HEK293 (cell line): ENCODE measurements around the gene IRAK2.

ENCODE experiments used
- CTCF ChIA-PET: fragments of 350-600 bp; formaldehyde crosslinking; extraction: SDS; loops from one replicate; lab custom pipeline; 2021; ENCODE audit warnings: antibody characterized with exemption; lab: Yijun Ruan, JAX
- POLR2A ChIA-PET: fragments of 300-600 bp; formaldehyde crosslinking; extraction: SDS; loops from one replicate; lab custom pipeline; 2020; ENCODE audit warnings: antibody characterized with exemption, inconsistent platforms; lab: Yijun Ruan, JAX
- H3K27ac ChIP-seq: fragments of 200-500 bp; sonication (Bioruptor generic); 2 replicates; pipeline ENCODE4 v1.5.1; 2014; ENCODE audit warnings: low read depth, low read length, control low read depth, inconsistent platforms; ENCODE audit errors: extremely low read depth
- H3K36me3 ChIP-seq, 2 experiments: fragments of 200-500 bp in 1 of 2; sonication (Bioruptor generic) in 1 of 2; 1 replicate in 1 of 2; 2 replicates in 1 of 2; pipeline ENCODE4 v1.5.1; 2014 to 2017; ENCODE audit warnings: inconsistent platforms in 2 of 2, low read length in 2 of 2; ENCODE audit not compliant: control insufficient read depth in 2 of 2, insufficient read depth in 1 of 2
- H3K4me1 ChIP-seq: fragments of 200-500 bp; sonication (Bioruptor generic); 2 replicates; pipeline ENCODE4 v1.5.1; 2014; ENCODE audit warnings: mild to moderate bottlenecking, low read length, inconsistent platforms; ENCODE audit not compliant: control insufficient read depth, insufficient read depth
- H3K4me3 ChIP-seq: 2 replicates; pipeline ENCODE4 v1.5.1; 2011; ENCODE audit warnings: low read depth, mild to moderate bottlenecking, control low read depth, low read length, moderate library complexity
- H3K9me3 ChIP-seq: fragments of 200-500 bp; sonication (Bioruptor generic); 2 replicates; pipeline ENCODE4 v1.5.1; 2014; ENCODE audit warnings: low read depth, low read length, inconsistent platforms; ENCODE audit not compliant: control insufficient read depth, insufficient read depth
- CTCF ChIP-seq: fragments of 450-650 bp; formaldehyde crosslinking; IDR thresholded peaks from 2 replicates; pipeline ENCODE4 v1.5.1; 2016; ENCODE audit warnings: missing biosample characterization, missing genetic modification characterization
- SALL2 ChIP-seq: fragments of 450-650 bp; formaldehyde crosslinking; IDR thresholded peaks from 2 replicates; pipeline ENCODE4 v1.5.0; 2017; ENCODE audit warnings: missing biosample characterization, mild to moderate bottlenecking, missing genetic modification characterization, borderline replicate concordance
- ZBTB1 ChIP-seq: fragments of 450-650 bp; formaldehyde crosslinking; IDR thresholded peaks from 2 replicates; pipeline ENCODE4 v1.5.1; 2016; ENCODE audit warnings: missing biosample characterization, missing genetic modification characterization
- ZBTB10 ChIP-seq: fragments of 450-650 bp; formaldehyde crosslinking; IDR thresholded peaks from 2 replicates; pipeline ENCODE4 v1.5.1; 2016; ENCODE audit warnings: missing biosample characterization, missing genetic modification characterization
- ZBTB44 ChIP-seq: fragments of 450-650 bp; IDR thresholded peaks from 2 replicates; pipeline ENCODE4 v1.5.1; 2018; ENCODE audit warnings: missing biosample characterization, mild to moderate bottlenecking, missing genetic modification characterization
- ZFP41 ChIP-seq: fragments of 450-650 bp; formaldehyde crosslinking; IDR thresholded peaks from 2 replicates; pipeline ENCODE4 v1.5.1; 2016; ENCODE audit warnings: missing biosample characterization, missing genetic modification characterization, borderline replicate concordance
- ZNF112 ChIP-seq: fragments of 450-650 bp; formaldehyde crosslinking; IDR thresholded peaks from 2 replicates; pipeline ENCODE4 v1.5.0; 2017; ENCODE audit warnings: missing biosample characterization, missing genetic modification characterization
- ZNF133 ChIP-seq: fragments of 450-650 bp; formaldehyde crosslinking; IDR thresholded peaks from 2 replicates; pipeline ENCODE4 v1.5.1; 2016; ENCODE audit warnings: missing biosample characterization, missing genetic modification characterization
- ZNF2 ChIP-seq: fragments of 450-650 bp; formaldehyde crosslinking; IDR thresholded peaks from 2 replicates; pipeline ENCODE4 v1.5.1; 2016; ENCODE audit warnings: missing biosample characterization, missing genetic modification characterization
- ZNF221 ChIP-seq: fragments of 450-650 bp; formaldehyde crosslinking; IDR thresholded peaks from 2 replicates; pipeline ENCODE4 v1.5.1; 2017; ENCODE audit warnings: missing biosample characterization, missing genetic modification characterization, borderline replicate concordance
- ZNF335 ChIP-seq: fragments of 450-650 bp; formaldehyde crosslinking; conservative IDR thresholded peaks from 2 replicates; pipeline ENCODE4 v1.5.1; 2016; ENCODE audit warnings: missing biosample characterization, missing genetic modification characterization
- ZNF350 ChIP-seq: fragments of 450-650 bp; formaldehyde crosslinking; IDR thresholded peaks from 2 replicates; pipeline ENCODE4 v1.5.0; 2017; ENCODE audit warnings: missing biosample characterization, mild to moderate bottlenecking, missing genetic modification characterization
- ZNF530 ChIP-seq: fragments of 450-650 bp; formaldehyde crosslinking; IDR thresholded peaks from 2 replicates; pipeline ENCODE4 v1.5.1; 2016; ENCODE audit warnings: low read depth, missing biosample characterization, missing genetic modification characterization
- ZNF548 ChIP-seq: fragments of 450-650 bp; formaldehyde crosslinking; IDR thresholded peaks from 2 replicates; pipeline ENCODE4 v1.5.1; 2016; ENCODE audit warnings: missing biosample characterization, missing genetic modification characterization
- ZNF623 ChIP-seq: fragments of 450-650 bp; formaldehyde crosslinking; IDR thresholded peaks from 2 replicates; pipeline ENCODE4 v1.5.1; 2016; ENCODE audit warnings: missing biosample characterization, missing genetic modification characterization
- ZNF626 ChIP-seq: fragments of 450-650 bp; sonication (Bioruptor Pico); formaldehyde crosslinking; IDR thresholded peaks from 2 replicates; pipeline ENCODE4 v1.5.1; 2018; ENCODE audit warnings: missing biosample characterization, missing genetic modification characterization, inconsistent platforms
- ZNF629 ChIP-seq: fragments of 450-650 bp; formaldehyde crosslinking; IDR thresholded peaks from 2 replicates; pipeline ENCODE4 v1.5.1; 2017; ENCODE audit warnings: missing biosample characterization, missing genetic modification characterization
- ZNF677 ChIP-seq: fragments of 450-650 bp; IDR thresholded peaks from 2 replicates; pipeline ENCODE4 v1.5.0; 2018; ENCODE audit warnings: missing biosample characterization, mild to moderate bottlenecking, missing genetic modification characterization, moderate library complexity
- ZSCAN30 ChIP-seq: fragments of 450-650 bp; IDR thresholded peaks from 2 replicates; pipeline ENCODE4 v1.5.1; 2018; ENCODE audit warnings: missing biosample characterization, mild to moderate bottlenecking, missing genetic modification characterization, moderate library complexity

IRAK2 gene

GRCh38 chr3:10198761-10199649, 34.3 kb downstream of the IRAK2 start:
- H3K36me3 ChIP-seq, result no peaks in the 10 kb centered on the region
- TF ChIP-seq ZNF629 (tag by site-specific recombination) (peak; percentile 53), SALL2 (no peak)
- no peaks in the 10 kb centered on the region for H3K9me3 ChIP-seq
- H3K27ac ChIP-seq, result no peak overlapping the region
- CTCF ChIA-PET, result no interaction called here
- H3K4me1 ChIP-seq, result no peaks in the 10 kb centered on the region
- no peak overlapping the region for H3K4me3 ChIP-seq
- POLR2A ChIA-PET, result no interaction called here

GRCh38 chr3:10204921-10205320, 40.2 kb downstream of the IRAK2 start:
- Histone ChIP-seq H3K9me3 (no peaks in the 10 kb centered on the region), H3K4me1 (no peaks in the 10 kb centered on the region), H3K36me3 (no peaks in the 10 kb centered on the region; a peak in 1 of 3 replicates), H3K4me3 (no peak overlapping the region), H3K27ac (no peak overlapping the region)
- ChIA-PET CTCF (no interaction called here), POLR2A (no interaction called here)
- TF ChIP-seq ZNF530 (tag by site-specific recombination), result no peak
- no peak for TF ChIP-seq ZNF626 (tag by site-specific recombination)
- no peak for TF ChIP-seq ZBTB10 (tag by site-specific recombination)
- no peak for TF ChIP-seq ZNF335 (tag by site-specific recombination)

- ChIA-PET CTCF (no interaction called here), POLR2A (no interaction called here)
- Histone ChIP-seq H3K4me1 (no peaks in the 10 kb centered on the region), H3K27ac (no peak overlapping the region), H3K9me3 (no peaks in the 10 kb centered on the region), H3K4me3 (no peak overlapping the region), H3K36me3 (no peaks in the 10 kb centered on the region; a peak in 1 of 3 replicates)
- TF ChIP-seq ZBTB10 (tag by site-specific recombination) (no peak), CTCF (tag by site-specific recombination) (no peak), ZNF133 (no peak), ZBTB1 (tag by site-specific recombination) (no peak), ZSCAN30 (tag by site-specific recombination) (no peak), ZFP41 (no peak), ZNF677 (tag by site-specific recombination) (no peak), ZNF112 (no peak), ZNF2 (tag by site-specific recombination) (no peak), ZNF548 (no peak), ZNF623 (tag by site-specific recombination) (no peak), ZBTB44 (tag by site-specific recombination) (no peak), ZNF350 (tag by site-specific recombination) (no peak), ZNF221 (tag by site-specific recombination) (no peak)
Measured at GRCh38 chr3:10205451-10206165, 40.9 kb downstream of the IRAK2 start.
